HL-60/S4 (cell line): ENCODE measurements around the gene THOC6.

Experiments
- in situ Hi-C: fragments of 300-500 bp; cut with MboI; formaldehyde crosslinking; loops from 2 replicates; pipeline ENCODE4 v1.14.3; 2022; ENCODE audit warnings: low sequenced_read_pairs

THOC6 gene

GRCh38 chr16:3029491-3030221 lies 5.8 kb downstream of the THOC6 start:
- in situ Hi-C loops = no loop called here

DNA sequence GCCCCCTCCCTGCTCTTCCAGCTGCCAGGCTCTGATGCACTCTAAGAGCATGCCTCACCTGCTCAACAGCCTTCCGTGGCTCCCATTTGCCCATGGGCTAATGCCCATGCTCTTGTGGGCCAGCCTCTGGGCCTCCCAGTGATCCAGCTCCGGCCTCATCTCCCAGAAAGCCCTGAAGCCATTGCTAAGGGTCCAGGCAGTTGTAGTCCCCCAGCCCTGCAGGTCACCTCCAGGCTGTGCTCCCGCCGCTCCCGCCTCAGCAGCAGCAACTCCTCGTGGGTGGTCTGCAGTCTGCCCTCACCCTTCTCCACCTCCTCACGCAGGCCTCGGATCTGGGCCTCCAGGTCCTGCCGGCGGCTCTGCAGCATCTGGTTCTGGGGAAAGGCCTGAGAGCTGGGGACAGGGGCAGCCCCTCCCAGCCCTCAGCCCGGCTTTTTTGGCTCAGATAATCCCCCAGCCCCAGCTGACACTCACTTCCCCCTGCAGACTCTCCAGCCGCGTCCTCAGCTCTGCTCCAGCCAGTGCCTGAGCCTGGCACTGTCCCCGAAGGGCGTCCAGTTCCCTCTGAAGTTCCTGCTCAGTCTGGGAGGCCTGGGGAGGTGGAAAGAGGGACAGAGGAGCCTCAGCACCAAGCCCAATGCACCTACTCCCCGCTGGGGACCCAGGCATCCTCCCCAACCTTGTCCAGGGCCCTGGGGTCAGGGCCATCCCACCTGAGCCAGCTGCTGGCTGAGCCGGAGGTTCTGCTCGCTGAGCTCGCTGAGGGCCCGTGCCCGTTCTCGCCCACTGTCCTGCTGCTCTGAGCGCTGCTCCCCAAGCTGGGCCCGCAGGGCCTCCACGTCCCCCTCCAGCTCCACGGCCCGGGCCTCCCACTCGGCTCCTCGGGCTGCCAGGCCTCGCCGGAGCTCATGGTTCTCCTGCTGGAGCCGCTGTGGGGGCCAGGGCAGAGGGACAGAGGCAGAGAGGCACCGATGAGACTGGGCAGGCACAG lies 6.7 kb downstream of the THOC6 start:
- in situ Hi-C loops = no loop called here

DNA sequence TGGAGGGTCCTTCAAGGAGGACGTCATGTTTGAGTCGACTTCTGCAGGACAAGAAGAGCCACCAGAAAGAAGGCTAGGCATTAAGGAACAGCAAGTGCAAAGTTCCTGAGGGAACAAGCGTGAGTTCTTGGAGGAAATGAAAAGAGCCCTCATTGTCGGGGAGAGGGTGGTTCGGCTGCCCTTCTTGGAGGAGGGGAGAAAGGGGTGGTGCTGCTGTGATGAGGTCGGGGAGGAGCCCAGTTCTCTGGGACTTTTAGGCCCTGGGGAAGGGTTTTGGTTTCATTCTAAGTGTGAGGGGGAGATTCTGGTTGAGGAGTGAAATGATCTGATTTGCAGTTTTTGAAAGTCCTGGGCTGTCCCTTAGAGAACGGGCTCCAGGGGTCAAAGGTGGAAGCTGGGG lies 8.8 kb downstream of the THOC6 start:
- in situ Hi-C loops = no loop called here

- in situ Hi-C loops = no loop called here
These were observed 11.6 kb downstream of the THOC6 start for GRCh38 chr16:3035289-3035971.

GRCh38 chr16:3035972-3036725 lies 12.3 kb downstream of the THOC6 start:
- in situ Hi-C loops = no loop called here

DNA sequence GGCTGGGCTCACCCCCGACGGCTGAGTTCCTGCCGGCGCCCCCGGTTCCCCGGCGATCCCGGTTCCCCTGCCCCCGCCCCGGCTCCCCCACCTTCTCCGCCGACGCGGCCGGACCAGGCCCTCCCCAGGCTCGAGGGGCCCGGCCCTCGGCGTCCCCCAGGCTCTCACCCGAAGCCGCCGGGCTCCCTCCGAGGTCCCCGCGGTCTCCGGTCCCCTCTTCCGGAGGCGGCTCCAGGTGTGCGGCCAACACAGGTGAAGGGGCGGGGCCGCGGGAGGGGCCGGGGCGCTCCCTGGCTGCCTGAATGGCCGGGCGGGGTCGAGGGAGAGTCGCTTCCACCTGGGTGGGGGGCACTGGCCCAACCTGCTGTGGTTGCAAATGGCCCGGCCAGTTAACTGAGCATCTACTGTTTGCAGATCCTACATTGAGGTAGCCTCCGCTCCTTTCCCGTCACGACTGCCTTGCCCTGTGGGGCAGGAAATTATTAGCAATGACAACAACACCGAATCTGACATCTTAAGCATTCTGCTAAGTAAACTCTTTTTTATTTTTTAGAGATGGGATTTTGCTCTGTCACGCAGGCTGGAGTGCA lies 13.0 kb downstream of the THOC6 start, which contains the start of gene BICDL2:
BICDL2 (minus strand) TSS at position 219 of the 590 bp plus-strand sequence. CDS start 1,448 bp downstream, outside the sequence.
- in situ Hi-C loops = no loop called here

GRCh38 chr16:3038256-3038655 lies 14.4 kb downstream of the THOC6 start:
- in situ Hi-C loops = no loop called here

- in situ Hi-C loops = no loop called here
These were observed 15.1 kb downstream of the THOC6 start for GRCh38 chr16:3038896-3039295.

GRCh38 chr16:3042376-3042775 lies 18.5 kb downstream of the THOC6 start:
- in situ Hi-C loops = no loop called here

DNA sequence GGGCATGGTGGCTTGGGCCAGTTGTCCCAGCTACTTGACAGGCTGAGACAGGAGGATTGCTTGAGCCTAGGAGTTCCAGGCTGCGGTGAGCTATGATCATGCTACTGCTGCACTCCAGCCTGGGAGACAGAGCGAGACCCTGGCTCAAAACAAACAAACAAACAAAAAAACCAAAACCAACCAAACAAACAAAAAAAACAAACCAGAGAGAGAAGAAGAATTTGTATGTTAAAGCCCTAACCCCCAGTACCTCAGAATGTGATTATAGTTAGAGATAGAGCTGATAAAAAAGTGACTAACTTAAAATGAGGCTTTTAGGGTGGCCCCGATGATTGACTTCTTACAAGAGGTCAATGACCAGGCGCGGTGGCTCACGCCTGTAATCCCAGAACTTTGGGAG lies 20.9 kb downstream of the THOC6 start:
- in situ Hi-C loops = no loop called here

DNA sequence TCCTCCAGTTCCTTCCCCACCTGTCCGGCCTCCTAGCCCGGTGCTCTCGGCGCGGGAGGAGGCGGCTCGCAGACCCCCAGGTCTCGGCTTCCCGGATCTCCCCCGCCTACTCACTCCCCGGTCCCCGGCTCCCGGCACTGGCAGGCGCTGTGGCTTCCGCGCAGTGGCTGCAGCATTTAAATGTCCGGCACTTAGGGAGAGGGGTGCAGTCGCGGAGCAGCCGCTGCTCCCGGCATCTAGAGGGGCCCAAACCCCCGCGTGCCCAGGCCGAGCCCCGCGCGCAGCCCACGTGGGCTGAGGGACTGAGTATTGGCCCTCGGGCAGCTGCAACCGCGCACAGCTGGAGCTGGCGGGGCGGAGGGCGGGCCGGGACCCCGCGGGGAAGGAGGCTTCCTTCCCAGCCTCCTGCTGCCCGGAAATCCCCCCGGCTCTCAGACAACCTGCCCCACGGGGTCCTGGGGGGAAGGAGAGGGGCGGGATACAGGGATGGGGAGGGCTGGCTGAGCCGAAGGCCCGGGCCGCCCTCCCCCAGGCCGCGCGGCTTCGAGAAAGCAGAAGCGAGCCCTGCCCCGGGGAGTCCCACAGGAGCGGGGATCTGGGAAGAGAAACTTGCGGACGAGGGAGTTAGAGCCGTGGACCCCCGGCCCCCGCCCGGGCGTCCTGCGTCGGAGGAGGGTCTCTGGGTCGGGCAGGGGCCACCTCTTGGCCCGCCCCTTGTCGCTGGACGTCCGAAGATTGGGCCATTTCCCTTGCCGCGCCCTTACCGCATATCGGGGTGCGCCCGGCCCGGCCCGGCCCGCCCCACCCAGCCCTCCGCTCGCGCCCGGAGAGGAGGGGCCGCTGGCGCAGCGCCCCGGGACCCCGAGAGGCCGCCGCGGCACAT lies 22.2 kb downstream of the THOC6 start, which contains the start of gene MMP25:
MMP25 (plus strand) TSS at position 804 of the 883 bp plus-strand sequence. CDS start 357 bp downstream, outside the sequence.
- in situ Hi-C loops = no loop called here

- in situ Hi-C loops = no loop called here
These were observed 23.0 kb downstream of the THOC6 start for GRCh38 chr16:3046641-3047386.

GRCh38 chr16:3047387-3047720 lies 23.5 kb downstream of the THOC6 start:
- in situ Hi-C loops = no loop called here

DNA sequence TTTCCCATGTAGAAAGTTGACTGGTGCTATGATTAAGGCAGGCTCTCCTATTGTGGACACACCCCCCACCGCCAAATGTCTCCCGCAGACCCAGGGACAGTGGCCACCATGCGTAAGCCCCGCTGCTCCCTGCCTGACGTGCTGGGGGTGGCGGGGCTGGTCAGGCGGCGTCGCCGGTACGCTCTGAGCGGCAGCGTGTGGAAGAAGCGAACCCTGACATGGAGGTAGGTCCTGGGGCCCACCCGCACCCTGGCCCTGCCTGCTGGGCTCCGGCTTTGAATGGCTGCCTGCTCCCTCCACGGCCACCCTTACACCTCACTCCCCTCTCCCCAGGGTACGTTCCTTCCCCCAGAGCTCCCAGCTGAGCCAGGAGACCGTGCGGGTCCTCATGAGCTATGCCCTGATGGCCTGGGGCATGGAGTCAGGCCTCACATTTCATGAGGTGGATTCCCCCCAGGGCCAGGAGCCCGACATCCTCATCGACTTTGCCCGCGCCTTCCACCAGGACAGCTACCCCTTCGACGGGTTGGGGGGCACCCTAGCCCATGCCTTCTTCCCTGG lies 26.2 kb downstream of the THOC6 start:
- in situ Hi-C loops = no loop called here

DNA sequence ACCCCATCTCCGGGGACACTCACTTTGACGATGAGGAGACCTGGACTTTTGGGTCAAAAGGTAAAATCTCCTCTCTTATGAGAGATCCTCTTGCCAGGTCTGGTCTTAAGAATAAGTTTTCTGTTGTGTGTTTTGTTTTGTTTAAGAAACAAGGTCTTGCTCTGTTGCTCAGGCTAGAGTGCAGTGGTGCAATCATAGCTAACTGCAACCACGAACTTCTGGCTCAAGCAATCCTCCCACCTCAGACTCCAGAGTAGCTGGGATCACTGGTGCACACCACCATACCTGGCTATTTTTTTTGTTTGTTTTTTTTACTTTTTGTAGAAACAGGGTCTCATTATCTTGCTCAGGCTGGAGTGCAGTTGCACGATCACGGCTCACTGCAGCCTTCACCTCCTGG lies 26.7 kb downstream of the THOC6 start:
- in situ Hi-C loops = no loop called here

- in situ Hi-C loops = no loop called here
These were observed 27.2 kb downstream of the THOC6 start for GRCh38 chr16:3051009-3051408.

GRCh38 chr16:3051494-3051893 lies 27.7 kb downstream of the THOC6 start:
- in situ Hi-C loops = no loop called here
